ENCODE data around the gene FOXRED1.

GRCh38 chr11:126268361-126268707 is 620 bp upstream of the FOXRED1 start:
- no peak for TF ChIP-seq CTCF (IDR thresholded peaks at IDR 0.05; ENCODE audit: low read length)
- no peak for TF ChIP-seq EZH2 (IDR thresholded peaks at IDR 0.05; ENCODE audit: borderline replicate concordance, low read length)

All from OCI-LY1 (cell line).